Hematopoietic multipotent progenitor cell treated with erythropoietin and hydrocortisone succinate and interleukin-3 and kit ligand, for 15 days (in vitro differentiated cells): ENCODE data around the gene SLFN12.
"Not testable (repeated sequence)": the region's sequence is repeated elsewhere in the genome, so short reads cannot be mapped to it uniquely, and the experiment has no call there.

ENCODE experiments used
- DNase-seq: peaks from one replicate; pipeline ENCODE4 v3.0.0-alpha.2; 2015; ENCODE audit warnings: low spot score

SLFN12 gene

DNA sequence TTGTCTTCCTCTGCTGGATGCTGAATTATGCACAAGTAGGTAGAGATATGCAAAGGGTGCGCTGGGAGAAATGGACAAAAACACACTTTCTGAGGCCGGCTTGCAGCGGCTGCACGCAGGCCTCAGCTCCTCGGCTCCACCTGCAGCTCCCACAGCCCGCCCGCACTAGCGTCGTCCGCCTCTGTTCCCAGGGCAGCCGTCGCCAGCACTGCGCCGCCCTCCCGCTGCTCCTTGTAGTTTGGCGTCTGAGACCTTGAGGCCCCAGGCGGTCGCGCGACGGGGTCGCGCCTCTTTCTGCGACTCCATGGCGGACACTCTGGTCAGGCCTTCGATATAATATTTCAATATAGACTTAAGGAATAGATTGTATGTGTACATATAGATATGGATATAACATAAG, 24.8 kb downstream of the SLFN12 start:
- no peak for DNase-seq

- no peak for DNase-seq
These were observed 25.7 kb downstream of the SLFN12 start for GRCh38 chr17:35406568-35406967.

- DNase-seq: no peak
These were observed 27.9 kb downstream of the SLFN12 start for GRCh38 chr17:35404360-35404759.

DNA sequence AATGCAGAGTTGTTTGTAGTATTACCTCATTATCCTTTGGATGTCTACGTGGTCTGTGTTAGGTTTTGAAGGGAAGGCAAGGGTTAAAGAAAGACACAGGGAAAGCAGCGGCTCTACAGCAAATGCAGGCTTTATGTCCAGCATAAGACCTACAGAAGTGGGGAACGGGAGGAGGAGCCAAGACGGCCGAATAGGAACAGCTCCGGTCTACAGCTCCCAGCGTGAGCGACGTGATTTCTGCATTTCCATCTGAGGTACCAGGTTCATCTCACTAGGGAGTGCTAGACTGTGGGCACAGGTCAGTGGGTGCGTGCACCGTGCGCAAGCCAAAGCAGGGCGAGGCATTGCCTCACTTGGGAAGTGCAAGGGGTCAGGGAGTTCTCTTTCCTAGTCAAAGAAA, 38.5 kb downstream of the SLFN12 start:
- not testable (repeated sequence) for DNase-seq

- no peak for DNase-seq
These were observed 41.6 kb downstream of the SLFN12 start for GRCh38 chr17:35390663-35391062.

DNA sequence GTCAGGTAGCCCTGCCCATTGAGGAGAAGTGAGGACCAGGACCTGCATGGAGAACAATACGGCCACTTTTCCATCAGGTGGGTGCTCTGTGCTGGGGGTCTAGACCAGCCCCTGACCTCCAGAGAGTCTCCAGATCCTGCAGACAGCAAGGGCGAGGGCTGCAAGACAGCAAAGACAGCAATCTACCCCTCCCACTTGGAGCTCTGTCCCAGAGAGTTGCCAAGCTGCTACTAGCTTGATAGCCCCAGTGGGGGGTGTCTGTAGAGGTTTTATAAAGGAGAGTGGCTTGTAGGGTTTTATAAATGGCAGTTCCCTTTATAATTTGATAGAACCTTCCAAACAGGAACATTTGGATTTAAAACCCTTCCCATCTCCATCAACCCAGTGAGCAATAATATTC, 42.1 kb downstream of the SLFN12 start:
- DNase-seq: no peak

DNA sequence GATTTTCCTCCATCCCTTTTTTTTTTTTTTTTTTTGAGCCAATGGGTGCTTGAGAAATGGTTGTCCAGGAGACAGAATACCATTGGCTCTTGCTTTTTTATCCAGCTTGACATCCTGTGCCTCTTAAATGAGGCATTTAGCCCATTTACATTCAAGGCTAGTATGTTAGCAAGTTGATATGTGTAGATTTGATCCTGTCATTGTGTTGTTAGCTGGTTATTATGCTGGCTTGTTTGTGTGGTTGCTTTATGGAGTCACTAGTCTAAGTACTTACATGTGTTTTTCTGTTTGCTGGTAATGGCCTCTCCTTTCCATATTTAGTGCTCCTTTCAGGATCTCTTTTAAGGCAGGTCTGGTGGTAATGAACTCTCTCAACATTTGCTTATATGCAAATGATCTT, 44.8 kb downstream of the SLFN12 start:
- no peak for DNase-seq

- no peak for DNase-seq
These were observed 54.6 kb downstream of the SLFN12 start for GRCh38 chr17:35377706-35378105.

GRCh38 chr17:35377068-35377467, 55.2 kb downstream of the SLFN12 start:
- no peak for DNase-seq

- no peak for DNase-seq
These were observed 56.1 kb downstream of the SLFN12 start for GRCh38 chr17:35376245-35376644.

DNA sequence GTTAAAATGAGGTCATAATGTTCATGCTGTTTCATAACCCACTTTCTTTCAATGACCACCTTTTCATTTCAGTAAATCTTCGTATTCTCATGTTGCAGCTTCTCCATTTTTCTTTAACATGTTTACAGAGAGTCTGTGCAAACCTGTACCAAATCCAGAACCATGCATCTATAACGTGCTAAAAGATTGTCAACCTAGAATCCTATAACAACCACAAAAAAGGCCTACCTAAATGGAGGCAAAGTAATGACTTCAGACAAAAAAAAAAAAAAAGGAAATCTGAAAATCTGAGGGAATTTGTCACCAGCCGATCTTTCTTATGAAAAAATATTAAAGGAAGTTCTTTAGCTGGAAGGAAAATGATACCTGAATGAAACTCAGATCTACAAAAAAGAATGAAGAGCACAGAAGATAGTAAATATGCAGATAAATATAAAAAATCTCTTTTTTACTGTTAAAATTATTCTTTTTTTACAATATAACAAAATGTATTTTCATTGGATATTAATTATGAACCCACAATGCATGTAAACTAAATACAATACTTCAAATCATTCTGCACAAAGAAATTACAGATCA, 57.4 kb downstream of the SLFN12 start:
- no peak for DNase-seq

GRCh38 chr17:35373984-35374765, 58.1 kb downstream of the SLFN12 start:
- peak; percentile 19 for DNase-seq

- peak; percentile 74 for DNase-seq
These were observed 58.7 kb downstream of the SLFN12 start, which contains the start of gene SLFN11 for GRCh38 chr17:35373534-35373983. Gene SLFN11 (minus strand): TSS chr17:35373621. CDS start chr17:35363807, 9,814 bp downstream.

GRCh38 chr17:35372846-35373533, 59.3 kb downstream of the SLFN12 start:
- DNase-seq: peak; percentile 15

DNA sequence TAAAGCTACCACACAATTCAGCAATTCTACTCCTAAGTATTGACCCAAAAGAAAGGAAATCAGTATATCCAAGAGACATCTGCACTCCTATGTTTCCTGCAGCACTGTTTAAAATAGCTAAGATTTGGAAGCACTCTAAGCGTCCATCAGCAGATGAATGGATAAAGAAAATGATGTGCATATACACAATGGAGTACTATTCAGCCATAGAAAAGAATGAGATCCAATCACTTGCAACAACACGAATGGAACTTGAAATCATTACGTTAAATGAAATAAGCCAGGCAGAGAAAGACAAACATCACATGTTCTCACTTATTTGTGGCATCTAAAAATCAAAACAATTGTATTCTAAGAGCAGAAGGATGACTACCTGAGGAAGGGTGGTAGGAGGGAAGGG, 60.4 kb downstream of the SLFN12 start:
- DNase-seq: no peak

- no peak for DNase-seq
These were observed 64.0 kb downstream of the SLFN12 start for GRCh38 chr17:35368081-35368830.

DNA sequence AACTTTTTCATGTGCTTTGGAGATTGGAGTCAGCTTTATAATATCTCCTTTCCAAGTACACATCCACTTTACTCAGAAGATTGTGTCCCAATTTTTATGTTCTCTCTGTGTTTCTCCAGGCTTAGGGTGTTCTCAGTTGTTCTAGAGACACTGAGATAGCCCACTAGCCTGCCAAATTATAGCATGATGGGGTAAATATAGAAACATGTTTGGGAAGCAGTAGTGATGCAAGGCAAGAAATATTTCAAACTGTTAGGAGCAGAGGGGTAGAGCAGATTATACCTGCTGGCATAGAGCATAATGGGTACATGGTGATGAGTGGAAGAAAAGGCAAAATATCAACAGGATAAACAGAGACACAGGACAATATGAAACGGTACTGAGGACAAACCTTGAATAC, 71.3 kb downstream of the SLFN12 start:
- no peak for DNase-seq
